ENCODE measurements around the gene JAG2. TPM values are rescaled to one million over a fixed set of nuclear protein-coding genes. Genes with fewer than 3 reads are reported as not detected.
A peak's percentile ranks its signal among the peaks of the same experiment; 100 is the strongest.

The JAG2 gene
- total RNA-seq, 4 donors from 2014 or later: 7.6 to 27.4 (median 11.9) TPM

GRCh38 chr14:105173145-105173544 is 4.6 kb upstream of the JAG2 start:
- no peaks in the 10 kb centered on the region for H3K9me3 ChIP-seq
- intact Hi-C loops (cut with DNase I; ENCODE audit: low total_unique reads): no loop called here
- no peaks in the 10 kb centered on the region for H3K36me3 ChIP-seq
- H3K4me1 ChIP-seq: no peaks in the 10 kb centered on the region
- TF ChIP-seq CTCF (IDR thresholded peaks at IDR 0.05): no peak
- no peak for TF ChIP-seq POLR2A (IDR thresholded peaks at IDR 0.05)
- H3K27me3 ChIP-seq: peaks cover 0 to 9% of the 10 kb centered on the region in 2 donors
- H3K4me3 ChIP-seq: no peak overlapping the region
- no peak for DNase-seq
- no peak overlapping the region for H3K27ac ChIP-seq

- DNase-seq: no peak
- Histone ChIP-seq H3K27me3 (peaks cover 0 to 9% of the 10 kb centered on the region in 2 donors), H3K36me3 (no peaks in the 10 kb centered on the region), H3K27ac (no peak overlapping the region), H3K9me3 (no peaks in the 10 kb centered on the region), H3K4me3 (no peak overlapping the region), H3K4me1 (peaks cover 0 to 5% of the 10 kb centered on the region in 2 donors)
- intact Hi-C loops (cut with DNase I; ENCODE audit: low total_unique reads): no loop called here
- no peak for TF ChIP-seq CTCF (IDR thresholded peaks at IDR 0.05)
- TF ChIP-seq POLR2A (IDR thresholded peaks at IDR 0.05): no peak
Observed at GRCh38 chr14:105172476-105172875, 3.9 kb upstream of the JAG2 start.

DNA sequence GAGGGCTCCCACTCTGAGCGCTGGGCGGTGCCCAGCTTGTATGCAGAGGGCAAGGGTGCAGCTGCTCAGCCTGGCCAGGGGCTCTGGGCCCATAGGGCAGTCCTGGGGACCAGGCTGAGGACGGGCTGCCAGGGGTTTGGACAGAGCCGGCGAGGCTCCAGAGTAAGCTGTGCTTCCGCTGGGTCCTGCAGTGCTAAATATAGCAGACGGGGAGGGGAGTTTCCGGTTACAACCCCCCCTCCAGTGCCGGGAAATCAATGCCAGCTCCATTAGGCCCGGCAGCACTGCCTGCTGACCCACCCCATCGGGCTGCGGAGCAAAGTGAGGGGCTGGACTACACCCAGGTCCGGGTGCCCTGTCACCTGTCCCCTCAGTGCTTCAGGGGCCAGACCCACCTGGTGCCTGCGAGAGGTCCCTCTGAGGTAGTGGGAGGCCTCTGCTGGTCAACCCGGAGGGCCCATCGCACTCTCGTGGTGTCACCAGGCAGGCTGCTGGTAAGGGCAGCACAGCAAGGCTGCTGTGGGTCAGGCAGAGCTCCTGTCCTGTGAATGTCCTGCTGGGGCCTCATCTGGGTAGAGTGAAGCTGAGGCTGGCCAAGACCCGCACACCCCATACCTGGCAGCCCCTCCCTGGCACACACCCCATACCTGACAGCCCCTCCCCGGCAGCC is 2.6 kb upstream of the JAG2 start:
- DNase-seq: no peak
- Histone ChIP-seq H3K4me3 (no peak overlapping the region), H3K27me3 (peaks cover 0 to 9% of the 10 kb centered on the region in 2 donors), H3K9me3 (no peaks in the 10 kb centered on the region), H3K4me1 (peaks cover 0 to 10% of the 10 kb centered on the region in 2 donors), H3K27ac (no peak overlapping the region), H3K36me3 (no peaks in the 10 kb centered on the region)
- intact Hi-C loops (cut with DNase I; ENCODE audit: low total_unique reads): no loop called here
- TF ChIP-seq POLR2A (IDR thresholded peaks at IDR 0.05) (no peak), CTCF (IDR thresholded peaks at IDR 0.05) (no peak)

GRCh38 chr14:105169776-105170655 is 1.4 kb upstream of the JAG2 start:
- intact Hi-C loops (cut with DNase I; ENCODE audit: low total_unique reads): no loop called here
- no peak for TF ChIP-seq POLR2A (IDR thresholded peaks at IDR 0.05)
- TF ChIP-seq CTCF (IDR thresholded peaks at IDR 0.05): no peak
- DNase-seq: no peak
- Histone ChIP-seq H3K36me3 (no peaks in the 10 kb centered on the region), H3K27ac (no peak overlapping the region), H3K9me3 (no peaks in the 10 kb centered on the region), H3K4me1 (peaks cover 0 to 10% of the 10 kb centered on the region in 2 donors), H3K27me3 (peaks cover 0 to 9% of the 10 kb centered on the region in 2 donors), H3K4me3 (no peak overlapping the region)

GRCh38 chr14:105168979-105169507 is 467 bp upstream of the JAG2 start:
- peak in 3 of 4 experiments; percentile 24 to 44 (median 35) for TF ChIP-seq CTCF (IDR thresholded peaks at IDR 0.05)
- TF ChIP-seq POLR2A (IDR thresholded peaks at IDR 0.05): no peak
- H3K4me1 ChIP-seq: peaks cover 0 to 10% of the 10 kb centered on the region in 2 donors
- DNase-seq: no peak
- peaks cover 0 to 9% of the 10 kb centered on the region in 2 donors for H3K27me3 ChIP-seq
- H3K27ac ChIP-seq: no peak overlapping the region
- H3K36me3 ChIP-seq: no peaks in the 10 kb centered on the region
- no peak overlapping the region for H3K4me3 ChIP-seq
- intact Hi-C loops (cut with DNase I; ENCODE audit: low total_unique reads): no loop called here
- H3K9me3 ChIP-seq: no peaks in the 10 kb centered on the region
